ENCODE results near the gene GDAP1L1.
"Not testable (repeated sequence)": the region's sequence is repeated elsewhere in the genome, so short reads cannot be mapped to it uniquely, and the experiment has no call there.

Gene GDAP1L1

DNA sequence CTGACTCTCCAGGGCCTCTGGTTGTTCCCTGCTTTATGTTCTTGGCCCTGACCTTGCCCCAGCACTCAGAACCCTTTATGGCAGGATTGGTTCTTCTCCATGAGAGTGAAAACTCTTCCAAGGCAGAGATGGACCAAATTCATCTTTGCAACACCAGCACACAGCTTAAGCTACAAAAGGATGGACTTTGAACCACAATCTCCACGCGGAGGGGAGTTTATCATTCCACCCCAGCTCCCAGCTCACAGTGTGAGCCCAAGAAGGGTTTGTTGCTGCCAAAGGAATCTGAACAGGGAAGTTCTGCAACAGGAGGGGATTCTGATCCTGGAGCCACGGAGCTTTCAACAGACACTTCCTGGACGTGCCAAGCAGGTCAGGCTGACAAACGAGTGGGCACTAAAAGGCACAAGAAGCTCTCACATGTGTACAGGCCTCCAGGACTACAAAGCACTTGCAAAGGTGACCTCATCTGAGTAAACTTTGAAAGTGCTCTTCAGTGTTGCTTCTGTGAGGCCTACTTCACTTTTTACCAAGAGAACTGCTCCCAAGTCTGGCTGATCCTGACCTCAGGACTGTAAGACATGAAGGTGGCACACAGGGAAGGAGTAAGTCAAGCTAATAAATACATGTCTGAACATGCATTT, 55.0 kb downstream of the GDAP1L1 start:
- no peak for DNase-seq (ENCODE audit: low read depth in 2 of 2)

DNA sequence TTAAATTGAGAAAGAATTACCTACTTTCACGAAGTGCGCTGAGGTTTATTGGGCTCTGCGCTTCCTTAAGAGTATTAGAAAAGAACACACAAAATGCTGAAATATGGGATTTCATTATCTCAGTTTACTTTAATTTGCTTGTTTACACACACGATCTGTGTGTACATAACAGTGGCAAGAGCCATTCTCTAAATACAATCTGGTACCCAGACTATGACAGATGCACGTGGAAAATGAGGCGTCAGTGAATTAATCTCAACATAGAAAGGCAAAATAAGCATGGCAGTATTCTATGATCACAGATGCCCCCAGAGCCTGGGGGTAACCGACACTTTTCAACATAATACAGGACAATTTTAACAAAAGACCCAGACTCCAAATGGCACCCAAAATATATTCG, 55.6 kb downstream of the GDAP1L1 start:
- DNase-seq (ENCODE audit: low read depth in 2 of 2) = no peak

DNA sequence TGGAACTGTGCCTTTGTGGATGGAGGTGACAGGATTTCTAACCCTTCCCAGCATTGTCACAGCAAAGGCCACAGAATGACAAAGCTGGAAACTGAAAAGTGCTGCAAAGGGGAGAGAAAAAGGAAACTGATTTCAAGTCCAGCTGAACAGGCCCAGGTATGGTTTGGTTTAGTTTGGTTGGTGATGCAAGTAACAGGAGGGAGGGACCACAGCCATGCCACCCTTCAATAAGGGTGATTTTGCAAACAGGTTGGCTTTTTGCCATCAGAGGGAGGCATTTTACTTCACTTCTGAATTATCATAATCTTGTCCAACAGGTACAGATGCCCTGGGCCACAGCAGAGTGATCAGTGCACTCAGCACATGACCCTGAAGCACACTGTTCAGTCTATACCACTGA, 57.3 kb downstream of the GDAP1L1 start:
- DNase-seq (ENCODE audit: low read depth in 2 of 2) = no peak

DNA sequence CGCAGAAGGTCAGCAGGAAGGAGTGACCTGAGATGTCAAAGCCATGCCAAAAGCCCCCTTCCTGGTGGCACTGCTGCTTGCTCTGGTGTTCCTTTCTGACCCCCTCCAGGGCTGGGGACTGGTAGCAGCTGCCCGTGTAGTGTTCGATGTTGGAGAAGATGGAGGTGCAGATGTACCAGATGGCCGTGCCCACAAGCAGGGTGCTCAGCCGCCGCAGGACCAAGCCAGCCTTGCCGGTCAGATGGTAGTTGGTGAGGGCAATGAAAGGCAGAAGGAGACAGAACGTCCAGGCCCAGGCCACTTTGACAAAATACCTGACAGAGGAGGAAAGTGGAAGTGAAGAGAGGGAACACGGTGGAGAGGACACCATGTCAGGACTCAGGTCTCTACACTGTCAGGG, 59.8 kb downstream of the GDAP1L1 start:
- DNase-seq (ENCODE audit: low read depth in 2 of 2) = no peak

DNA sequence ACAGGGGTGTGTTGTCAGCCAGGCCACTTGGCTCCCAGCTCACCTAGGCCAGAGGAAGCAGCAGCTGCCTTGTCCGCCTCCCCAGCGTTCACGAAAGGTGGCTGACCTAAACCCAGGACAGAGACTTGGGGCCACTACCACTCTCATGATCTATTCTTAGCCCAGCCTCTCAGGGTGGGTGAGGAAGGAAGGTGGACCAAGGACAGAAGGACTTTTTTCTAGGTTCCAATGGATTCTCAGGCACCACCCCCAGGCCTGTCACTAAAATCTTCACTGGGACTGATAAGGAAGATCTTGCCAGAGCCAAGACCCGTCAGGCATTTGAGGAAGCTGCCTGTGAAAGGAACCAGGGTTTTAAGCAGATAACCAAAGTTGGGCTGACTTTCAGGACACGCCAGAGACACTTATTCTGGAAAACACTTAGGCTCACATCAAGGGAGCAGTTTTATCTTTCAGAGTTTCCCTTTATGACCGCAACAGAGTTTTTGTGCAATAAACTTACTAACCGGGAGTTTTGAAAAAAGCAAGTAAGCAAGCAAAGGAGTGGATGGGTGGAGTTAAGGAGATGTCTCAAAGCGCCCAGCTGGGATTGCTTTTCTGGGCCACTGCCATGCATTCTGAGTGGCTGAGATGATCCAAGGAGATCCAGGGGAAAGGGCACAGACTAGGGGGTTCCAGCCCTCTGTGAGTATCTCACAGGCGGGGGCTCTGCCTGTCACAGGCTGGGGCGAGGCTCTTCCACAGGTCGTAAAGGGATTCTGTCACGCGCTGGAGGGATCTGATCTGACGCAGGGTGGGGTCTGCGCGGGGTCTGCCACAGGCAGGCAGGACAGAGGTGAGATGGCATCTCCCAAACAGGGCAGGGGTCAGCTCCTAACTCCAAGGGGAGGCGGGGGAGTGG, 62.9 kb downstream of the GDAP1L1 start:
- DNase-seq (ENCODE audit: low read depth in 2 of 2) = no peak

DNA sequence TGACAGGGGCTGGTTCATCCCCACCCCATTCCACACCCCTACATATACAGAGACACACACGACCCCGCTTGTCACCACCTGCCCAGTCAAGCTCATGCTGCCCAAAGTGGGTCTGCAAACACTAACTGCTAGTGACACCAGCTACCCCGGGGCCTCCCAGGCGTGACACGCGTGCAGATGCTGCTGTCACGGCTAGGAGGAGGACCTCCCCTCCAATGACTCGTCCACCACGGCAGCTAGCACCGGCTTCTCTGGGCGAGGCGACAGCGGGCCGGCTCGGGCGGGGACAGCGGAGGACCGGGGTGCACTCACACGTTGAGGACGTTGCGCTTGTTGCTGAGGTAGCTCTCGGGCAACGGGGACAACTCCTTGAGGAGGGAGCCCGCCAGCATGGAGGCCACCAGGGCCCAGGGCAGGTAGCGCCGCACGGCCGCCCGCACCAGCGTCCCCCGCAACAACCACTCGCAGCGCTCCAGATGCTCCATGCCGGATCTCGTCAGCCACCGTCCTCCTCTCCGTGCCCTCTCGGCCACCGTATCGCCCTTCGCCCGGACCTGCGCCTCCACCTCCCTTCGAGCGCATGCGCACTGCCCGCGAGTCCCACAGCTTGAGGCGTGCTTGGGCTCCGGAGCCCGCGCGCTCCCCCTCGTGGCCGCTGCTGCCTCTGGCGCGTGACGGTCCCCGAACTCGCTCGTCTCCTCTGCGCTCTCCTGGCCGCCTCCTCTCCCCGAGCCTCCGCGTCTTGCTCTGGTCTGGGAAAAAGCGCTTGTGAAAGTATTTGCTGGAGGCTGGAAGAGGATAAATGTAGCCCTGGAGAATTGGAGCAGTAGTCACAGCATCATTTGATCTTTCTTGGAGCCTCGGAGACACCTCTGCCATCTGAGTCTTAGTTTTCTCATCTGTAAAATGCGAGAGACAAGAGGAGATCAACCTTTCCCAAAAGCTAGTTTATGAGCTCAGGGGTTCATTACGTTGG, 63.8 kb downstream of the GDAP1L1 start, which contains the start of gene FITM2:
FITM2 (minus strand) TSS at position 539 of the 976 bp plus-strand sequence; CDS start at position 485, 54 bp downstream.
- DNase-seq (ENCODE audit: low read depth in 2 of 2) = peak; percentile 95 to 96

DNA sequence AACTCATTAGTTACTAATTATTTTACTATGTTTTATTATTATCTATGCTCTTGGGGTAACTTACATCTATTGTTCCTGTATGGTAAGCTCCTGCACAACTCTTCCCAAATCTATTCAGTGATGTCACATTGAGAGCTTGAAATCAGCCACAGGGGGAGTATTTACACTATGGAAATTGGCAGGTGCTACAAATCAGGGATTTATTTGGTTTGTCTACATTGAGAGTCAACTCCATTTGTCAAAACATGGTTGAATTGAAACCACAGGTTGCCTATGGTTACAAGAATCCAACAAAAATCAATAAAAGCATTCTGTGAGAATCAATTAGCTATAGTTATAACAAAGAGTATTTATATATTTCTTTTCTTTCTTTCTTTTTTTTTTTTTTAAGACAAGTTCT, 67.8 kb downstream of the GDAP1L1 start:
- no peak for DNase-seq (ENCODE audit: low read depth in 2 of 2)

DNA sequence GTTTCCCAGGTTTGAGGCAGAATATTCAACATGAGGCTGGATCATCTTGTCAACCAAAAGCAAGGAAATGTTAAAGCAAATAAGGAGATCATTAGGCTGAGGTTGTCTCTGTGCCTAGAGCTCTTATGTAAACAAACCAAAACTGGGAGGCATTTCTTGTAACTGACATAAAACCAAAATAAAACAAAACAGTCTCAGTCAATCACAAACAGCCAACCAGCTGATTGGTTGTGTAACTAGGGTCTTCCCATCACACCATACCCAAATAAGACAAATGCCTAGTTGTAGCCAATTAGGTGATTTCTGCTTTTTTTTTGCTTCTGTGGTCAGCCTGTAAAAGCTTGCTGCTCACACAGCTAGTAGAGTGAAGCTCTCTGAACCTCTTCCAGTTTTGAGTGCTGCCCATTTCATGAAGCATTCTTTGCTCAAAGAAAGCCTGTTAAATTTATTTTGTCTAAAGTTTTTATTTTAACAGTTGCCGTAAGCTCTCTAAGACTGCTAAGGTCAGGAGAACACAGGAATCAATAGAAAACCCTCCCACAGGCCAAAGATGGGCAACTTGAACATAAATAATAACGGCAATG, 72.8 kb downstream of the GDAP1L1 start:
- no peak for DNase-seq (ENCODE audit: low read depth in 2 of 2)

DNA sequence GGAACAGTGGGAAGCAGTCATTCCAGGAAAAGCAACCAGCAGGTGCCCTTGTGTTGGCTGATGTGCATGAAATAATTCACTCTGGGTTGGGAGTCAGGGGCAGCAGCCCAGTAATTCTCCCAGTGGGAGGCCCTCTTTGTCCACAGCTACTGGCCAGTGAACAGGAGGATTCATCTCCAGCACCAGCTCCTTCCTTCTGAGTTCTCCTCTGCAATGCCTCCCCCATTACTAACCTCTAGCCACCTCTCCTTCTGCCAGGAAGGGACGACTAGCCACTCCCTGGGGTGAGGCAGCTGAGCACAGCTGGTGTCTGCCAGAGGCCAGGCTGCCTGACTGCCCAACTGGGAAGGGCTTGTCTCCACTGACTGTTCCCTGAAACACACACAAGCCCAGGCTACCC, 77.2 kb downstream of the GDAP1L1 start:
- no peak for DNase-seq (ENCODE audit: low read depth in 2 of 2)

DNA sequence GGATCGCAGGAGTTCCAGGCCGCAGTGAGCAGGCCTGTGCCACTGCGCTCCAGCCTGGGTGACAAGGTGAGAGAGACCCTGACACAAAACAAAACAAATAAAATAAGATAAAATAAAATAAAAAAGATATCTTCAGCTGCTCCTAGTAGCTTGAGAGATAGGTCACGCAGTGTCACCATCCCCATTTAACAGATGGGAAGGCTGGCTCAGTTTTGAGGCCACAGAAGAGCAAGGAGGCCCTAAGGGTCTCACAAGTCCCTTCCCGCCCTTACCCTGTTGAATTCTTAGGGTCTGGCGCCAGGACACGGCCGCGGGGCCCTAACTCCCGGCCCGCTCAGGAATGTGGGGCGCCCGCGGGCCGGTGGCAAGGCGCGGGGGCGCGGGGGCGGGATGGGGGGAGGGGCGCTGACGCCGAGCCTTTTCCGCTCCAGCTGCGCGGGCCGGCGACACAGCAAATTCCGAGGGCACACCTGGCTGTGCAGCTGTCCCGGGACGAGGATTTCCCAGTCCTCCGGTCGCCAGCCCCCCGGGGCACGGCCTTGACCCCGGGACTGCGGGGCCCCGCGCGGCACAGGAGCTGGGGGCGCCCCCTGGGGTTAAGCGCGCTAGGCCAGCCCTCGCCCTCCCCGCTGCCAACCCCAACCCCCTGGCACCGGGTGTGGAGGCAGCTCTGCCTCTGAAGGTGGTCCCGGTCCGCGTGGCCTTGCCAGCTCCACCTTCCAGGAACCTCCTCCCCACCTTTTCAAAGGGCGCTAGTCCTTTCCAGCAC, 79.5 kb downstream of the GDAP1L1 start:
- no peak for DNase-seq (ENCODE audit: low read depth in 2 of 2)

DNA sequence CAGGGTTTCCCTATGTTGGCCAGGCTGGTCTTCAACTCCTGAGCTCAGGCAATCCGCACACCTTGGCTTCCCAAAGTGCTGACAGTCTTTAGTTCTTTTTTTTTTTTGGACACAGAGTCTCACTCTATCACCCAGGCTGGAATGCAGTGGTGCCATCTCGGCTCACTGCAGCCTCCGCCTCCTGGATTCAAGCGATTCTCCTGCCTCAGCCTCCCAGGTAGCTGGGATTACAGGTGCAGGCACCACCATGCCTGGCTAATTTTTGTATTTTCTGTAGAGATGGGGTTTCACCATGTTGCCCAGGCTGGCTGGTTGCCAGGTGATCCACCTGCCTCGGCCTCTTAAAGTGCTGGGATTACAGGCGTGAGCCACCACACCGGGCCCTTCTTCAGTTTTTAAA, 80.6 kb downstream of the GDAP1L1 start:
- not testable (repeated sequence) for DNase-seq (ENCODE audit: low read depth in 2 of 2)

DNA sequence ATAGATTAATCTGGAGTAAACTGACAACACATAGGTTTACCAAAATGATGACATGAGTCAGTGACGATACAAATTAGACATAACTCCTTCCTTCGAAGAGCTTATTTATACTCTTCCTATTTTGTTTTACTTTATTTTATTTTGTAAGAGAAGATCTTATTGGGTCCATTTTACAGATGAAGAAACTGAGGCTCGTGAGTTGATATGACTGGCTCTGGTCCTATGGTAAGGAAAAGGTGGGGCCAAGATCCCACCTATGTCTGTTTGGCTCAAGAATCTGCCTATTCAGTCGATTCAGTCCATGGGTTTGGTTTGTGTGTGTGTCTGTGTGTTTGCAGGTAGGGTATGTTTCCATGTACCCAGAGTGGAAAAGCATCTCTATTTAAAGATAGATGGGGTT, 81.3 kb downstream of the GDAP1L1 start:
- no peak for DNase-seq (ENCODE audit: low read depth in 2 of 2)
